Type B pancreatic cell (in vitro differentiated cells): ENCODE measurements around the gene SLCO3A1. TPM values are rescaled to one million over a fixed set of nuclear protein-coding genes. Genes with fewer than 3 reads are reported as not detected.

Experiments used
- DNase-seq: peaks from one replicate; pipeline ENCODE4 v3.0.0; 2021; ENCODE audit warnings: mixed read lengths; ENCODE audit not compliant: unreplicated experiment; ENCODE audit errors: extremely low spot score
- H3K27ac Mint-ChIP-seq: 2 replicates; pipeline ENCODE4 v1.8.0; 2021; ENCODE audit warnings: mild to moderate bottlenecking, mixed read lengths
- H3K27me3 Mint-ChIP-seq: 2 replicates; pipeline ENCODE4 v1.8.0; 2021; ENCODE audit warnings: mixed read lengths
- H3K36me3 Mint-ChIP-seq: 2 replicates; pipeline ENCODE4 v1.8.0; 2021; ENCODE audit warnings: mixed read lengths
- H3K4me1 Mint-ChIP-seq: one replicate; pipeline ENCODE4 v1.8.0; 2021; ENCODE audit warnings: mixed read lengths; ENCODE audit not compliant: unreplicated experiment
- H3K4me3 Mint-ChIP-seq: 2 replicates; pipeline ENCODE4 v1.8.0; 2021; ENCODE audit warnings: mild to moderate bottlenecking, mixed read lengths
- H3K9me3 Mint-ChIP-seq: 2 replicates; pipeline ENCODE4 v1.8.0; 2021; ENCODE audit warnings: mixed read lengths
- total RNA-seq: library from RNA; stranded (reverse); gene quantifications from 2 replicates; pipeline ENCODE4 v1.2.1, GENCODE V29; 2021; ENCODE audit warnings: low replicate concordance
- TF ChIP-seq, protein P1 (sequence below): fragments of 200-600 bp; sonication (generic); conservative IDR thresholded peaks from 2 replicates; pipeline ENCODE4 v1.5.0; 2021; ENCODE audit warnings: antibody characterized with exemption, mild to moderate bottlenecking

The SLCO3A1 gene
- total RNA-seq, 1 donor from 2014 or later, result 30.9 TPM

DNA sequence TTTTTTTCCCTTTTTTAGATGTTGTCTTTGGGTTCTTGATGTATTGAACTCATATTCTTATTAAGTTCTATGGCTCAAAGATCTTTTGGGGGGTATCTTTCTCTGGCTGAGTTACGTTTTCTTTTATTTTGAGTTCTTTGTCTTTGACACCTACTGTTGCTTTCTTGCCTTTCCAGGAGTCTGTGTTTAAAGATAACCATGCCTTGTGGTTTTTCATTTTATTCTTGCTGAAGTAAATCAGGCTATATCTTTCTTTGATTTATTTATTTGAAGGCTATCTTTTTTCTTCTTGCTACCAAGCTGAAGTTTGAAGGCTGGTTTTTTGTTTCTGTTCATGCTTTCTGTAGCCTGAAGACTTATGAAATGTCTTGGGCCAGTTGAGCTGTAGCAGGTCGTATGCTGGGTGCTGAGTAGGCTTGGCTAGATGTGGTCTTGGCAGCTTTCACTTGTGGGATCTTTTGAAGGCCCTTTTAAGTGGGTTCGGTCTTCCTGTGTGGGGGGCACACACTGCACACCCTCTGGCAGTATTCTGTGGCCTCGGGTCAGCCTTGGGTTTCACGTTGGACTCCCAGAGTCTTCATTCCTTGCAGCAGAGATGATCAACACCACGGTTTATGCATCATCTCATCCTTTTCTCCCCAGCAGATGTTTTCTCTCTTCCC lies 17.5 kb downstream of the SLCO3A1 start:
- TF ChIP-seq, protein P1, sequence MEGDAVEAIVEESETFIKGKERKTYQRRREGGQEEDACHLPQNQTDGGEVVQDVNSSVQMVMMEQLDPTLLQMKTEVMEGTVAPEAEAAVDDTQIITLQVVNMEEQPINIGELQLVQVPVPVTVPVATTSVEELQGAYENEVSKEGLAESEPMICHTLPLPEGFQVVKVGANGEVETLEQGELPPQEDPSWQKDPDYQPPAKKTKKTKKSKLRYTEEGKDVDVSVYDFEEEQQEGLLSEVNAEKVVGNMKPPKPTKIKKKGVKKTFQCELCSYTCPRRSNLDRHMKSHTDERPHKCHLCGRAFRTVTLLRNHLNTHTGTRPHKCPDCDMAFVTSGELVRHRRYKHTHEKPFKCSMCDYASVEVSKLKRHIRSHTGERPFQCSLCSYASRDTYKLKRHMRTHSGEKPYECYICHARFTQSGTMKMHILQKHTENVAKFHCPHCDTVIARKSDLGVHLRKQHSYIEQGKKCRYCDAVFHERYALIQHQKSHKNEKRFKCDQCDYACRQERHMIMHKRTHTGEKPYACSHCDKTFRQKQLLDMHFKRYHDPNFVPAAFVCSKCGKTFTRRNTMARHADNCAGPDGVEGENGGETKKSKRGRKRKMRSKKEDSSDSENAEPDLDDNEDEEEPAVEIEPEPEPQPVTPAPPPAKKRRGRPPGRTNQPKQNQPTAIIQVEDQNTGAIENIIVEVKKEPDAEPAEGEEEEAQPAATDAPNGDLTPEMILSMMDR, result no peak
- H3K27ac Mint-ChIP-seq, result peak overlapping the region; percentile 43
- peaks cover 16% of the 10 kb centered on the region for H3K4me1 Mint-ChIP-seq
- H3K27me3 Mint-ChIP-seq, result no peaks in the 10 kb centered on the region
- H3K36me3 Mint-ChIP-seq, result peaks cover 4% of the 10 kb centered on the region
- peaks cover 5% of the 10 kb centered on the region for H3K9me3 Mint-ChIP-seq
- no peak for DNase-seq
- H3K4me3 Mint-ChIP-seq, result no peak overlapping the region

DNA sequence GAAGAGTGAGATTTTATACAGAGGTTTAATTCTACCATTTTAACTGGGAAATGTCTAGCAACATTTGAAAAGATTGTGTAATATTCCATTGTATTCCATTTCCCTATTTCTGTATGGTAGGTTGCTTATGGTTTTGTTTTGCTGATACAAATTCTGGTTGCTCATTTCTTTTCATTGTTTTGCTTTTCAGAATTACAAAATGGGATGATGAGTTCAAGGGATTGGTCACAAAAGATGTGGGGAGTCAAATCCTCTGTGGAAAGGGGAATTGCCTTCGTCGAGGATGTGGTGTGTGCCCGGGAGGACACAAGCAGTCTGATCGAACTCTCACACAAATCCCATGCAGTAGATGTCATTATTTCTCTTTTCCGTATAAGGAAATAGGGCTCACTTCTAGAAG lies 18.3 kb downstream of the SLCO3A1 start:
- Mint-ChIP-seq H3K4me1 (peaks cover 8% of the 10 kb centered on the region), H3K36me3 (peaks cover 4% of the 10 kb centered on the region), H3K27me3 (no peaks in the 10 kb centered on the region), H3K4me3 (no peak overlapping the region), H3K27ac (peak overlapping the region; percentile 94), H3K9me3 (peaks cover 5% of the 10 kb centered on the region)
- TF ChIP-seq, protein P1, result no peak
- DNase-seq, result no peak

DNA sequence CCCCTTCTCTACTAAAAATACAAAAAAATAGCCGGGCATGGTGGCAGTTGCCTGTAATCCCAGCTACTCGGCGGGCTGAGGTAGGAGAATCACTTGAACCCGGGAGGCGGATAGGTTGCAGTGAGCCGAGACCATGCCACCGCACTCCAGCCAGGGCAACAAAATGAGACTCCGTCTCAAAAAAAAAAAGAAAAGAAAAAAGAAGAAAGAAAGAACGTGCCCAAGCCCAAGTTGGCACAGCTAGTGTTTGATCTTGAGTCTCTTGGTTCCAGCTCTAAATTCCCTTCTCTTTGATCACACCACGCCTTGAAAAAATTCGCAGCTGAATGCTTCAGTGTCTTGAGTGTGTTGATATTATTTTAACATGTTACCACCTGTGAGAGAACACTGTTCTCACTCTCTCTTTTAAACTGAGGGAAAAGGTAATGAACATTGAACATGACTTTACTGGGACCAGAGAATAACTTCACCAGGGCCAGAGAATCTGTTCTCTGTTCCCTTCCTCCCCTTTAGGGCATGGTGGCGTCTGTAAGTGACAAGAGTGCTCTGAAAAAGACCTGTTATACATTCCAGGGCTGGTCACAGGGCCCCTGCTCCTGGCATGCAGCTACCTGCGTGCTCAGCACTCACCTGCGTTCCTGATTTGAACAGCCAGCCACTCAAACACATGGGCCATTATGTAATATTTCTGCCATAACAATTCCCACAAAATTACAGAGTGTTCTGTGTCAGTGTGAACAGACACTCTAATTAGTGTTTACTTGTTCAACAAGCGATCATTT lies 19.0 kb downstream of the SLCO3A1 start:
- Mint-ChIP-seq H3K27me3 (no peaks in the 10 kb centered on the region), H3K27ac (peak overlapping the region; percentile 94), H3K36me3 (peaks cover 4% of the 10 kb centered on the region), H3K4me1 (peaks cover 6% of the 10 kb centered on the region), H3K4me3 (peak overlapping the region; percentile 53), H3K9me3 (peaks cover 5% of the 10 kb centered on the region)
- DNase-seq, result no peak
- TF ChIP-seq, protein P1, result no peak

DNA sequence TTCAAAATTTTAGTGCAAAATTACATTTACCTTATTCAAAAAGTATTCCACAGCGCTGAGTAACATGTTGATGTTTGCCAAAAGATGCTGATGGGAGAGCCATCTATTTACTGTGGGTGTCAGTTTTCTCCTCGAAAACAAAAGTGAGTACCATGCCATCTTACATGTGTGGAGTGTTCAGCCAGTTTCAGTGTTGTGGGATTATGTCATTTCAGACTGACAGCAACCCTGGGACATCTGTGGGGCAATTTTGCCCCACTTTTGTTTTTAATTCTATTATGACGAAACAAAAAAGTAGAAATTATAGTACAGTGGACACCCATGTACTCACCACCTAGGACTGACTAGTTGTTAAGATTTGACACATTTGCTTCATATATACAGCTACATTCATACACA lies 19.6 kb downstream of the SLCO3A1 start:
- Mint-ChIP-seq H3K36me3 (peaks cover 4% of the 10 kb centered on the region), H3K4me3 (peak overlapping the region; percentile 53), H3K27ac (peak overlapping the region; percentile 94), H3K4me1 (peaks cover 6% of the 10 kb centered on the region), H3K27me3 (no peaks in the 10 kb centered on the region), H3K9me3 (peaks cover 5% of the 10 kb centered on the region)
- TF ChIP-seq, protein P1, result no peak
- DNase-seq, result no peak

DNA sequence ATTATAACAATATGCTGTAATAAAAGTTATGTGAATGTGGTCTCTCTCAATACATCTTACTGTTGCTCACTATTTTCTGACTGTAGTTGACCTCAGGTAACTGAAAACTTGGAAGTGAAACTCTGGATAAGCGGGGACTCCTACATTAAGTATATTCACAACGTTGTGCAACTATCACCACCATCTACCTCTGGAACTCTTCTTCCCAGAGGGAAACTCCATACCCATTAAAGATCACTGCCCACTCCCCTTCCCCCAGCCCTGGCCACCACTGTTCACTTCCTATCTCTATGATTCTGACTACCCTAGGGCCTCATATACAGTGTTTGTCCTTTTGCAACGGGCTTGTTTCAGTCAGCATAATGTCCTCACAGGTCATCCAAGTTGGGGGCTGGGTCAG lies 20.7 kb downstream of the SLCO3A1 start:
- peaks cover 6% of the 10 kb centered on the region for H3K4me1 Mint-ChIP-seq
- H3K4me3 Mint-ChIP-seq, result no peak overlapping the region
- DNase-seq, result no peak
- no peaks in the 10 kb centered on the region for H3K27me3 Mint-ChIP-seq
- TF ChIP-seq, protein P1, result no peak
- H3K9me3 Mint-ChIP-seq, result peaks cover 5% of the 10 kb centered on the region
- H3K27ac Mint-ChIP-seq, result peak overlapping the region; percentile 29
- peaks cover 4% of the 10 kb centered on the region for H3K36me3 Mint-ChIP-seq
